PFSK-1 (cell line): Measurements from ENCODE around the gene SRP54.

Experiments
- POLR2AphosphoS5 ChIP-seq: IDR thresholded peaks from 2 replicates; pipeline ENCODE4 v1.6.1; 2012; ENCODE audit warnings: low read depth, mild to moderate bottlenecking, control low read depth, low read length, moderate library complexity
- TAF1 ChIP-seq: IDR thresholded peaks from 2 replicates; pipeline ENCODE4 v1.6.1; 2012; ENCODE audit warnings: low read length, control low read depth, borderline replicate concordance; ENCODE audit not compliant: insufficient read depth
- TF ChIP-seq, protein P1 (sequence below), 2 experiments: IDR thresholded peaks; 2 replicates each; pipeline versions ENCODE4 v1.6.1 to v1.8.0; 2011 to 2012; ENCODE audit warnings: low read depth in 2 of 2, low read length in 2 of 2, control low read depth in 1 of 2, inconsistent platforms in 1 of 2, mild to moderate bottlenecking in 1 of 2, moderate library complexity in 1 of 2; ENCODE audit not compliant: insufficient read depth in 1 of 2

DNA sequence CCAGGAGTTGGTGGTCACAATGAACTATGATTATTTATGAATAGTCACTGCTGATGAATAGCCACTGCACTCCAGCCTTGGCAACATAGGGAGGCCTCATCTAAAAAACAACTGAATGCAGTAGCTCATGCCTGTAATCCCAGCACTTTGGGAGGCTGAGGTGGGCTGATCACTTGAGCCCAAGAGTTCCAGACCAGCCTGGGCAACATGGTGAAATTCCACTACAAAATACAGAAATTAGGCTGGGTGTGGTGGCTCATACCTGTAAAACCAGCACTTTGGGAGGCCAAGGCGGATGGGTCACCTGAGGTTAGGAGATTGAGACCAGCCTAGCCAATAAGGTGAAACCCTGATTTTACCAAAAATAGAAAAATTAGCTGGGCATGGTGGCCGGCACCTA is 49.8 kb downstream of the SRP54 start:
- TF ChIP-seq POLR2AphosphoS5 (no peak), TAF1 (no peak)
- TF ChIP-seq, protein P1, sequence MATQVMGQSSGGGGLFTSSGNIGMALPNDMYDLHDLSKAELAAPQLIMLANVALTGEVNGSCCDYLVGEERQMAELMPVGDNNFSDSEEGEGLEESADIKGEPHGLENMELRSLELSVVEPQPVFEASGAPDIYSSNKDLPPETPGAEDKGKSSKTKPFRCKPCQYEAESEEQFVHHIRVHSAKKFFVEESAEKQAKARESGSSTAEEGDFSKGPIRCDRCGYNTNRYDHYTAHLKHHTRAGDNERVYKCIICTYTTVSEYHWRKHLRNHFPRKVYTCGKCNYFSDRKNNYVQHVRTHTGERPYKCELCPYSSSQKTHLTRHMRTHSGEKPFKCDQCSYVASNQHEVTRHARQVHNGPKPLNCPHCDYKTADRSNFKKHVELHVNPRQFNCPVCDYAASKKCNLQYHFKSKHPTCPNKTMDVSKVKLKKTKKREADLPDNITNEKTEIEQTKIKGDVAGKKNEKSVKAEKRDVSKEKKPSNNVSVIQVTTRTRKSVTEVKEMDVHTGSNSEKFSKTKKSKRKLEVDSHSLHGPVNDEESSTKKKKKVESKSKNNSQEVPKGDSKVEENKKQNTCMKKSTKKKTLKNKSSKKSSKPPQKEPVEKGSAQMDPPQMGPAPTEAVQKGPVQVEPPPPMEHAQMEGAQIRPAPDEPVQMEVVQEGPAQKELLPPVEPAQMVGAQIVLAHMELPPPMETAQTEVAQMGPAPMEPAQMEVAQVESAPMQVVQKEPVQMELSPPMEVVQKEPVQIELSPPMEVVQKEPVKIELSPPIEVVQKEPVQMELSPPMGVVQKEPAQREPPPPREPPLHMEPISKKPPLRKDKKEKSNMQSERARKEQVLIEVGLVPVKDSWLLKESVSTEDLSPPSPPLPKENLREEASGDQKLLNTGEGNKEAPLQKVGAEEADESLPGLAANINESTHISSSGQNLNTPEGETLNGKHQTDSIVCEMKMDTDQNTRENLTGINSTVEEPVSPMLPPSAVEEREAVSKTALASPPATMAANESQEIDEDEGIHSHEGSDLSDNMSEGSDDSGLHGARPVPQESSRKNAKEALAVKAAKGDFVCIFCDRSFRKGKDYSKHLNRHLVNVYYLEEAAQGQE (IDR thresholded peaks at IDR 0.05; ENCODE audit: insufficient read depth in 1 of 2, low read depth in 2 of 2, low read length in 2 of 2), result no peak
